Right lobe of liver (tissue), 6 donors: Measurements from ENCODE around the gene PDGFA. TPM values are rescaled to one million over a fixed set of nuclear protein-coding genes. Genes with fewer than 3 reads are reported as not detected.

Experiments used
- ATAC-seq, 4 donors: fragments of 200-7000 bp; cut with Tn5 transposase; one replicate each; pipeline ENCODE4 v1.9.1; 2020; ENCODE audit warnings: mild to moderate bottlenecking in 4 of 4, moderate library complexity in 4 of 4
- DNase-seq, 3 donors: peaks; one replicate each; pipeline ENCODE4 v3.0.0-alpha.2; 2020
- H3K27ac ChIP-seq, 3 donors: fragments of 200-600 bp; one replicate each; pipeline ENCODE4 v1.8.0; 2022
- H3K27me3 ChIP-seq, 2 donors: fragments of 200-600 bp; one replicate each; pipeline ENCODE4 v1.8.0; 2022
- H3K36me3 ChIP-seq, 4 donors: fragments of 200-600 bp; sonication (generic) in 1 of 4; one replicate each; pipeline versions ENCODE4 v1.5.1 to v1.8.0; 2017 to 2022; ENCODE audit warnings: control low read depth in 1 of 4
- H3K4me1 ChIP-seq, 4 donors: fragments of 200-600 bp; sonication (generic) in 1 of 4; one replicate each; pipeline versions ENCODE4 v1.5.1 to v1.8.0; 2017 to 2022; ENCODE audit warnings: control low read depth in 1 of 4
- H3K4me3 ChIP-seq, 3 donors: fragments of 200-600 bp; one replicate each; pipeline ENCODE4 v1.8.0; 2022
- H3K9me3 ChIP-seq, 4 donors: fragments of 200-600 bp; sonication (generic) in 1 of 4; one replicate each; pipeline versions ENCODE4 v1.5.1 to v1.8.0; 2017 to 2022; ENCODE audit warnings: control low read depth in 1 of 4
- POLR2A ChIP-seq: fragments of 450-650 bp; IDR thresholded peaks from one replicate; pipeline ENCODE4 v1.6.1; 2017; ENCODE audit warnings: antibody characterized with exemption, mild to moderate bottlenecking
- WGBS: methylation state at CpG from one replicate; pipeline ENCODE4 v1.1.6; 2018; ENCODE audit warnings: low coverage, low lambda C conversion rate; ENCODE audit not compliant: insufficient coverage; ENCODE audit errors: missing lambda C conversion rate; 5-methylcytosine and 5-hydroxymethylcytosine counted together
- intact Hi-C, 2 donors: fragments of 100-400 bp; cut with DNase I; formaldehyde crosslinking; loops; one replicate each; pipeline versions ENCODE4 v1.11.2 to v1.14.1; 2022
- total RNA-seq, 6 experiments: library from RNA; depleted of rRNA in 2 of 6; stranded (reverse); fragments of >200 nt in 2 of 6; fragmentation: NEBNext Ultra II Directional in 3 of 6; extraction: Animal tissue kit (Norgen Biotek cat#: 25700) in 3 of 6; gene quantifications; one replicate each; pipeline versions ENCODE4 v1.1.0 to v1.2.4, GENCODE V29; 2016 to 2023
- TF ChIP-seq, protein P1 (sequence below), 4 donors: fragments of 200-600 bp in 3 of 4; fragments of 450-650 bp in 1 of 4; IDR thresholded peaks; one replicate each; pipeline versions ENCODE4 v1.5.1 to v1.8.0; 2016 to 2022; ENCODE audit warnings: antibody characterized with exemption in 4 of 4, mild to moderate bottlenecking in 2 of 4
- donor health status: DM: no; HTN: yes; CAD: no.
- donor health status: DM: no; HTN: no; CAD: no.
- donor health status: DM: no; HTN: no; CAD: no.
- donor health status: DM: no; HTN: yes; CAD: no.
- donor health status: DM: no; HTN: yes; CAD: no.

Gene PDGFA
- total RNA-seq, 6 experiments from 2014 or later = 2.3 to 20.9 (median 8.4) TPM

DNA sequence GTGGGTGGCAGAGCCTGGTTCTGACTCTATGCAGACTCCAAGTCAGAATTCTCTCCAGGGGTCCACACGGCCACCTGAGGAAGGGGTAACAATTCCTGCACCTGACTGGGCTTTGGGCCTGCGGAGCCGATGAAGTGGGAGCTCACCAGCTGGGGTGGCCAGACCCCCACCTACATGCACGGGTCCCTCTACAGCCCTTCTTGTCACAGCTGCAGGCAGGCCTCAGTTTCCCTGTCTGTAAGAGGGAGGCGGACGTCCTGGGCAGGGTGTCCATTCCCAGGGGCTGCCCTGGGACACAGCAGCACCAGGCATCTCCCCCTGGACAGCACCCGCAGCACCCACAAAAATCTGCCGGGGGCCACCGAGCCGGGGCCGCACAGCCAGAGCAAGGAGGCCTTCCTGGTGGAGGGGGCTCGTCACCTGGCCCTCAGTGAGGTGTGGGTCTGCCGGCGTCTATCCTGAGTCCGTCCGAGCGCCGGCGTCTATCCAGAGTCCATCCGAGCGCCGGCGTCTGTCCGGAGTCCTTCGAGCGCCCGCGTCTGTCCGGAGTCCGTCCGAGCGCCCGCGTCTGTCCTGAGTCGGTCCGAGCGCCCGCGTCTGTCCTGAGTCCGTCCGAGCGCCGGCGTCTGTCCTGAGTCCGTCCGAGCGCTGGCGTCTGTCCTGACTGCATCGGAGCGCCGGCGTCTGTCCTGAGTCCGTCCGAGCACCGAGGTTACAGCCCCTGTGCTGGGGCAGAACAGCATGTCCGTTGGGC is 65.1 kb downstream of the PDGFA start:
- no peak for ATAC-seq
- intact Hi-C loops = no loop called here
- Histone ChIP-seq H3K36me3 (no peaks in the 10 kb centered on the region), H3K9me3 (no peaks in the 10 kb centered on the region), H3K4me3 (no peak overlapping the region), H3K27ac (no peak overlapping the region), H3K27me3 (no peaks in the 10 kb centered on the region), H3K4me1 (no peaks in the 10 kb centered on the region)
- TF ChIP-seq, protein P1, sequence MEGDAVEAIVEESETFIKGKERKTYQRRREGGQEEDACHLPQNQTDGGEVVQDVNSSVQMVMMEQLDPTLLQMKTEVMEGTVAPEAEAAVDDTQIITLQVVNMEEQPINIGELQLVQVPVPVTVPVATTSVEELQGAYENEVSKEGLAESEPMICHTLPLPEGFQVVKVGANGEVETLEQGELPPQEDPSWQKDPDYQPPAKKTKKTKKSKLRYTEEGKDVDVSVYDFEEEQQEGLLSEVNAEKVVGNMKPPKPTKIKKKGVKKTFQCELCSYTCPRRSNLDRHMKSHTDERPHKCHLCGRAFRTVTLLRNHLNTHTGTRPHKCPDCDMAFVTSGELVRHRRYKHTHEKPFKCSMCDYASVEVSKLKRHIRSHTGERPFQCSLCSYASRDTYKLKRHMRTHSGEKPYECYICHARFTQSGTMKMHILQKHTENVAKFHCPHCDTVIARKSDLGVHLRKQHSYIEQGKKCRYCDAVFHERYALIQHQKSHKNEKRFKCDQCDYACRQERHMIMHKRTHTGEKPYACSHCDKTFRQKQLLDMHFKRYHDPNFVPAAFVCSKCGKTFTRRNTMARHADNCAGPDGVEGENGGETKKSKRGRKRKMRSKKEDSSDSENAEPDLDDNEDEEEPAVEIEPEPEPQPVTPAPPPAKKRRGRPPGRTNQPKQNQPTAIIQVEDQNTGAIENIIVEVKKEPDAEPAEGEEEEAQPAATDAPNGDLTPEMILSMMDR (IDR thresholded peaks at IDR 0.05) = no peak
- no peak for TF ChIP-seq POLR2A
- no peak for DNase-seq
- 86% methylated on average over 23 of the region's 56 CpGs for WGBS

DNA sequence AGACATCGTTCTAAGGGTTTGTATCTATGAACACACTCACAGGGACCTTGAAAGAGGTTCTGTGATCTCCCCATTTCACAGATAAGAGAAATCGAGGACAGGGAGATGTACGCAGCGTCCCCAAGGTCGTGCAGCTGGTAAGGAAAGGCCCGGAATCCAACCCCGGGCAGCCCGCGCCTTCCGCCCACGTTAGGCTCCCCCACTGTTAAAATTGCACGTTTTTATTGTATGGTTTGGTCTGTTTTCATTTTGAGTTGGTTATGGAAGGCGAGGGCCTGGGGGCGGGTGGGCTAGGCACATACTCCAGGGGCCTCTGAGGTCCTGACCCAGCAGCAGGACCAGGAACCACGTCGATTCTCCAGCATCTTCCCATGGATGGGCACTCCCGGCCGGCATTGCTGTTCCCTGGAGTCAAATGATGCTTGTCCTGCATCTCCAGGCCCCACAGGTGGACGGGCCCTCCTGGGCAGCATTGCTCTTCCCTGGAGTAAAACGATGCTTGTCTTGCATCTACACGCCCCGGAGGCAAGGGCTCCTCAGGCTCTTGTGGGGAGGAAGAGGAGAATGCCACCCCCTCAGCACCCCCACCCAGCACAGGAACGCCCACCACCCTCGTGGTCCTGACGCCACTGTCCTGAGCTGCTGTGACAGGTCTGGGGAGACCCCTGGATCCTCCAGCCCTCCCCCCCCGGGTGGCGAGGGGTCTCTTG is 65.9 kb downstream of the PDGFA start:
- peak in 1 of 3 donors; percentile 41 for DNase-seq
- TF ChIP-seq, protein P1 (IDR thresholded peaks at IDR 0.05) = no peak
- no peak for TF ChIP-seq POLR2A
- intact Hi-C loops = no loop called here
- no peaks in the 10 kb centered on the region for H3K27me3 ChIP-seq
- no peak for ATAC-seq
- no peaks in the 10 kb centered on the region for H3K4me1 ChIP-seq
- 77% methylated on average over 13 of the region's 27 CpGs for WGBS
- H3K4me3 ChIP-seq = no peak overlapping the region
- no peaks in the 10 kb centered on the region for H3K9me3 ChIP-seq
- no peak overlapping the region for H3K27ac ChIP-seq
- H3K36me3 ChIP-seq = no peaks in the 10 kb centered on the region

DNA sequence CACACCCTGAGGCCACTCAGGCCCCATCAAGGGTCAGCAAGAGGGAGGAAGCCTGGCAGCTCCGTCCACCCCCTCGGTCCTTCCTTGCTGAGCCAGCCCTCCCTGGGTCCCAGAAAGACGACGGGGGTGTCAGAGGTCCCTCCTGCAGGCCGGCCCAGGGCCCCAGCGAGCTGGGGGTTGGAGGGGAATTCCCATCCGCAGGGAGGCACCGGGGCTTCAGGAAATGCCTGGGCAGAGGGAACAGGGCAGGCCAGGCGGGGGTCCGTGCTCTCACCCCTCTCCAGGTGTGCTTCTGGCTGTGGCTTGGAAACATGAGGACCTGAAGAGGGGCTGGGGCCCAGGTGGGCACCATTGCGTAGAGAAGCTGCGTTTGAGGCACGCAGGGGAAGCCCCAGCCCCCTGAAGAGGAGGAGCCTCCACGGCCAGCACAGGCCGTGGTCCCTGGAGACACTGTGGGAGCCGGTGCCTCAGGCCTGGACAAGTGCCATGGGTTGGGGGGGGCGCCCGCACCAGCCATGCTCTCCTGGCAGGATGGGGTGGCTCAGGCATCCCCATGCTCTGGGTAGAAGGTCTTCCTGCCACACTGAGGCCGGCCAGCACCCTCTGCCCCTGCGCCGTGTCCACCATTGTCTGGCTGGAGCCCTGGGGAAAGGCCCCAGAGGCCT is 66.7 kb downstream of the PDGFA start:
- intact Hi-C loops = no loop called here
- no peaks in the 10 kb centered on the region for H3K36me3 ChIP-seq
- ATAC-seq = no peak
- H3K9me3 ChIP-seq = no peaks in the 10 kb centered on the region
- H3K4me3 ChIP-seq = no peak overlapping the region
- H3K27me3 ChIP-seq = no peaks in the 10 kb centered on the region
- no peak for TF ChIP-seq POLR2A
- WGBS = no CpG with 5 or more reads among the region's 21 CpGs
- DNase-seq = no peak
- H3K4me1 ChIP-seq = no peaks in the 10 kb centered on the region
- H3K27ac ChIP-seq = no peak overlapping the region

DNA sequence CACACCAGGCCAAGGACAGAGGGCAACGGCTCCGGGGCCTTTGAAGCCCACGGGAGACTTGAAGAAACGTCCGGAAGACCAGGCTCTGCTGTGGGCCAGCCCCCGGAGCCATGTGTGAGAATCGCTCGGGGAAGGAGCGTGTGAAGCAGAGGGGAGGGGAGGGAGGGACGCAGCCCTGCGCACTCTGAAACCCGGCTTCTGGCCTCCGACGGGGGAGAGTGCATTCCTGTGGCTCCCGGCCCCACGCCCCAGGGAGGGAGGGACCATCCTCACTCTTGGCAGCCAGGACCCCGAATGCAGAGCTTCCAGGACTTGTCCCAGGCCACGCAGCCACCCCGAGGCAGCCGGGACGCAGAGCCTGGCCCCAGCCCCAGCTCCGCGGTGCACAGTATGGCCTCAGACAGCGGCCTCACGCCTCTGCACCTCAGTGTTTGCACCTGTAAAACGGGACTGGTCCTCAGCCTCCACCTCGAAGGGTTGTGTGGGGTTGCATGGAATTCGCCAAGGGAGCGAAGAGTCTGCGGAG is 67.4 kb downstream of the PDGFA start:
- WGBS = 65% methylated on average over 4 of the region's 30 CpGs
- no peaks in the 10 kb centered on the region for H3K4me1 ChIP-seq
- H3K4me3 ChIP-seq = no peak overlapping the region
- H3K27me3 ChIP-seq = no peaks in the 10 kb centered on the region
- no peak overlapping the region for H3K27ac ChIP-seq
- intact Hi-C loops = no loop called here
- DNase-seq = peak in 1 of 3 donors; percentile 40
- ATAC-seq = peak in 3 of 4 donors; percentile 6 to 36 (median 11)
- TF ChIP-seq, protein P1 (IDR thresholded peaks at IDR 0.05) = no peak
- no peak for TF ChIP-seq POLR2A
- no peaks in the 10 kb centered on the region for H3K36me3 ChIP-seq
- no peaks in the 10 kb centered on the region for H3K9me3 ChIP-seq
